Right atrium auricular region (tissue), 2 donors: ENCODE data around the gene SLIT3. TPM values are rescaled to one million over a fixed set of nuclear protein-coding genes. Genes with fewer than 3 reads are reported as not detected.

Source experiments
- DNase-seq: peaks from one replicate; pipeline ENCODE4 v3.0.0-alpha.2; 2019; ENCODE audit warnings: low spot score
- H3K27ac ChIP-seq, 2 donors: fragments of 200-600 bp; sonication (generic); 1 replicate in 1 of 2; 2 replicates in 1 of 2; pipeline ENCODE4 v1.5.1; 2016 to 2019
- H3K27me3 ChIP-seq, 2 donors: fragments of 200-600 bp; sonication (generic); one replicate each; pipeline versions ENCODE4 v1.5.1 to v1.6.0; 2017 to 2019
- H3K36me3 ChIP-seq: fragments of 200-600 bp; sonication (generic); one replicate; pipeline ENCODE4 v1.5.1; 2016
- H3K4me1 ChIP-seq, 2 donors: fragments of 200-600 bp; sonication (generic); one replicate each; pipeline versions ENCODE4 v1.5.1 to v1.6.0; 2017 to 2019
- H3K4me3 ChIP-seq, 2 donors: fragments of 200-600 bp; sonication (generic); 1 replicate in 1 of 2; 2 replicates in 1 of 2; pipeline ENCODE4 v1.5.1; 2017 to 2019; ENCODE audit warnings: mild to moderate bottlenecking in 1 of 2, moderate library complexity in 1 of 2
- H3K9me3 ChIP-seq, 2 donors: fragments of 200-600 bp; sonication (generic); one replicate each; pipeline ENCODE4 v1.5.1; 2019
- CTCF ChIP-seq, 2 donors: fragments of 200-600 bp; sonication (generic); IDR thresholded peaks; one replicate each; pipeline ENCODE4 v1.5.1; 2019; ENCODE audit warnings: antibody characterized with exemption in 2 of 2
- total RNA-seq, 2 donors: library from RNA; depleted of rRNA; stranded (reverse); fragments of >200 nt; gene quantifications; one replicate each; pipeline ENCODE4 v1.1.0, GENCODE V29; 2016

The SLIT3 gene
- total RNA-seq, 2 donors from 2014 or later: 66.1 to 85.8 TPM

- no peak for DNase-seq
- TF ChIP-seq CTCF (IDR thresholded peaks at IDR 0.05): no peak
- Histone ChIP-seq H3K4me1 (peaks cover 0 to 53% of the 10 kb centered on the region in 2 donors), H3K27ac (no peak overlapping the region), H3K9me3 (no peaks in the 10 kb centered on the region), H3K27me3 (no peaks in the 10 kb centered on the region), H3K4me3 (no peak overlapping the region), H3K36me3 (no peaks in the 10 kb centered on the region)
Measured at GRCh38 chr5:169291877-169292276, 9.1 kb downstream of the SLIT3 start.

- Histone ChIP-seq H3K27me3 (no peaks in the 10 kb centered on the region), H3K36me3 (no peaks in the 10 kb centered on the region), H3K4me1 (peaks cover 0 to 61% of the 10 kb centered on the region in 2 donors), H3K27ac (no peak overlapping the region), H3K9me3 (no peaks in the 10 kb centered on the region), H3K4me3 (no peak overlapping the region)
- no peak for DNase-seq
- TF ChIP-seq CTCF (IDR thresholded peaks at IDR 0.05): no peak
Measured at GRCh38 chr5:169290895-169291294, 10.0 kb downstream of the SLIT3 start.

DNA sequence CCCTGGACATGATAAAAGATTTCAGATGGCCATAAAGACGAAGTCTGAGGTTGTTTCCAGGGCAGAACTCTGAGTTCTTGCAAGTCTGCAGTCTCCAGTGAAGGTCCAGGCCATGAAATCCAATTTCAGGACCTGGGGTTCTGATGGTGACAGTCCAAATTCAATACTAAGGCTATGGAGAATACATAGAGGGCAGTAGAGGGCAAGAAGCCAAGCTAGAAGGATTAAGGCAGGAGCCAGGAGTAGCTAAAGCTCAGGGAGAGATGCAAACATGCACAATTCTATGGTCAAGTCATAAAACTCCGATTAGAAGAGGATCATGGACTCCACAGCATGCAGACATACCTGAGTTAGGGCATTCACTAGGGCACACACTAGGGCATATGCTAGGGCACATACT lies 11.4 kb downstream of the SLIT3 start:
- H3K27ac ChIP-seq: no peak overlapping the region
- H3K36me3 ChIP-seq: no peaks in the 10 kb centered on the region
- H3K4me3 ChIP-seq: no peak overlapping the region
- no peaks in the 10 kb centered on the region for H3K27me3 ChIP-seq
- H3K9me3 ChIP-seq: peaks cover 0 to 6% of the 10 kb centered on the region in 2 donors
- DNase-seq: no peak
- TF ChIP-seq CTCF (IDR thresholded peaks at IDR 0.05): no peak
- peaks cover 0 to 53% of the 10 kb centered on the region in 2 donors for H3K4me1 ChIP-seq

DNA sequence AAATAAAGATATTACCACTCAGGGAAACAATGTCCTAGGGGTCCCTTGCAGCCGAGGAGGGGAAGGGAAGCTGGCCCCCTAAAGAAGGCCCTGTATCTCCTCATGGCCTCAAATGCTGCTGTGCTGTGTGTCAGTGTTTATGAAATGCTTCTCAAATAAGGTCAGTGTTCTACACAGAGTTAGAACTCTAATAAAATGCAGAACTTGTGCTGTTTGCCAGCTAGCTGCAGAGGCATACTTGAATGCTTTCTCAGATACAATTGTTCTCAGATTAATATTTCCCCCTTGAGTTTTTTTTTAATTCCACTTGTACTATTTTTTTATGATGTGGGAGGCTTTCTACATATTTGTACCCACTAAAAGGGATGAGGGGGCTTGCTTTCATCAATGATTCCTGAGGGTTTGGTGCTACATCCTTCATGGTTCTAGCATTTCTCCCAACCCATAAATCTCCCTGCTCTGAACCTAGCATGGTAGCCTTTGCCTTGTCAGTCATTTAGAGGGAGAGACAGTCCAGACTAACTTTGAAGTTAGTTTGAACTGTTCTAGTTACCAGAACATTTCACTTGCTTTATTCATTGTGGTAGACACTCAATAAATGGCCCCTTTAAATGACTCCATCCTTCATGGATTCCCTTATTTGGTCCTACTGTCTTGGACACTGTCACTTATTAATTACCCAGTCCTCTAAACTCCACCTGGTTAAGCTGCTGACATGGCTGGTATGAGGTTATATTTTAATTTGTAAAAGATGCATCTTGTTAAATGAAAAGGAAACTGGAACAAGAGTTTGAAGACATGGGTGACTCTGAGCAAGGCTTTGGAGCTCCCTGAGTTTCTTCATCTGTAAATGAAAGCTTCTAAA lies 12.6 kb downstream of the SLIT3 start:
- peaks cover 0 to 53% of the 10 kb centered on the region in 2 donors for H3K4me1 ChIP-seq
- no peak for DNase-seq
- H3K27ac ChIP-seq: peak overlapping the region; percentile 65 to 70
- no peak overlapping the region for H3K4me3 ChIP-seq
- no peaks in the 10 kb centered on the region for H3K36me3 ChIP-seq
- peaks cover 0 to 6% of the 10 kb centered on the region in 2 donors for H3K9me3 ChIP-seq
- H3K27me3 ChIP-seq: no peaks in the 10 kb centered on the region
- TF ChIP-seq CTCF (IDR thresholded peaks at IDR 0.05): no peak

- Histone ChIP-seq H3K9me3 (peaks cover 0 to 6% of the 10 kb centered on the region in 2 donors), H3K4me3 (no peak overlapping the region), H3K27me3 (no peaks in the 10 kb centered on the region), H3K36me3 (no peaks in the 10 kb centered on the region), H3K4me1 (peaks cover 0 to 53% of the 10 kb centered on the region in 2 donors), H3K27ac (peak overlapping the region; percentile 65 to 70)
- DNase-seq: no peak
- no peak for TF ChIP-seq CTCF (IDR thresholded peaks at IDR 0.05)
Measured at GRCh38 chr5:169287529-169287928, 13.4 kb downstream of the SLIT3 start.
